NCI-H748 (cell line): ENCODE results near the gene SOCS7.
"Not testable (repeated sequence)": the region's sequence is repeated elsewhere in the genome, so short reads cannot be mapped to it uniquely, and the experiment has no call there.

Experiments
- DNase-seq: peaks from one replicate; lab custom pipeline; 2025; ENCODE audit not compliant: unreplicated experiment; lab: John Stamatoyannopoulos, UW

The SOCS7 gene

GRCh38 chr17:38434178-38434665 is 82.6 kb downstream of the SOCS7 start:
- no peak for DNase-seq

- DNase-seq = no peak
Measured at GRCh38 chr17:38435795-38436194, 84.2 kb downstream of the SOCS7 start.

- DNase-seq = no peak
Measured at GRCh38 chr17:38436386-38436785, 84.7 kb downstream of the SOCS7 start.

GRCh38 chr17:38437313-38437712 is 85.7 kb downstream of the SOCS7 start:
- DNase-seq = not testable (repeated sequence)

- DNase-seq = no peak
Measured at GRCh38 chr17:38439436-38439835, 87.8 kb downstream of the SOCS7 start.

- DNase-seq = no peak
Measured at GRCh38 chr17:38440614-38441397, 89.2 kb downstream of the SOCS7 start.

GRCh38 chr17:38441429-38442061 is 89.9 kb downstream of the SOCS7 start:
- no peak for DNase-seq

- no peak for DNase-seq
Measured at GRCh38 chr17:38442548-38442947, 90.9 kb downstream of the SOCS7 start.

- DNase-seq = no peak
Measured at GRCh38 chr17:38443356-38444031, 91.8 kb downstream of the SOCS7 start.

GRCh38 chr17:38444151-38444550 is 92.5 kb downstream of the SOCS7 start:
- peak; percentile 79 for DNase-seq

GRCh38 chr17:38447502-38448085 is 96.0 kb downstream of the SOCS7 start:
- DNase-seq = peak; percentile 37

GRCh38 chr17:38448208-38448771 is 96.6 kb downstream of the SOCS7 start:
- DNase-seq = no peak

- DNase-seq = no peak
Measured at GRCh38 chr17:38449364-38449763, 97.7 kb downstream of the SOCS7 start.

GRCh38 chr17:38450557-38451029 is 98.9 kb downstream of the SOCS7 start:
- DNase-seq = no peak

GRCh38 chr17:38451030-38451839 is 99.6 kb downstream of the SOCS7 start:
- DNase-seq = no peak

- DNase-seq = no peak
Measured at GRCh38 chr17:38451840-38452529, 100.3 kb downstream of the SOCS7 start.

- DNase-seq = no peak
Measured at GRCh38 chr17:38452719-38453118, 101.1 kb downstream of the SOCS7 start.

- DNase-seq = no peak
Measured at GRCh38 chr17:38453951-38454421, 102.3 kb downstream of the SOCS7 start.

GRCh38 chr17:38454532-38454931 is 102.9 kb downstream of the SOCS7 start:
- DNase-seq = no peak
